Panc1 (cell line): ENCODE data around the gene INCENP. TPM values are rescaled to one million over a fixed set of nuclear protein-coding genes. Genes with fewer than 3 reads are reported as not detected.

Source experiments
- ATAC-seq: fragments of 200-7000 bp; cut with Tn5 transposase; 2 replicates; pipeline ENCODE4 v1.9.1; 2020; ENCODE audit warnings: mild to moderate bottlenecking, moderate library complexity
- BruUV-seq: library from RNA; stranded (reverse); fragments of 400-500 nt; replicated peaks from 2 replicates; lab custom pipeline; 2021; lab: Mats Ljungman, UMichigan
- CTCF ChIA-PET: fragments of 300-600 bp; sonication (Branson Sonifier 250); formaldehyde crosslinking; loops from one replicate; lab custom pipeline; 2022; ENCODE audit warnings: antibody characterized with exemption; lab: Charles Lee
- POLR2A ChIA-PET: fragments of 300-600 bp; sonication (Branson Sonifier 250); formaldehyde crosslinking; loops from one replicate; lab custom pipeline; 2022; ENCODE audit warnings: antibody characterized with exemption; lab: Charles Lee
- DNase-seq: peaks from one replicate; pipeline ENCODE4 v3.0.0-alpha.2; 2010; ENCODE audit warnings: low read depth, low spot score
- H3K27ac ChIP-seq: 2 replicates; pipeline ENCODE4 v1.5.1; 2011; ENCODE audit warnings: mild to moderate bottlenecking, low read length, inconsistent platforms
- H3K27me3 ChIP-seq: fragments of 200-500 bp; sonication (Bioruptor generic); 2 replicates; pipeline ENCODE4 v1.6.0; 2014; ENCODE audit warnings: low read length, inconsistent platforms; ENCODE audit not compliant: control insufficient read depth, insufficient read depth
- H3K36me3 ChIP-seq: fragments of 200-500 bp; sonication (Bioruptor generic); 2 replicates; pipeline ENCODE4 v1.5.1; 2014; ENCODE audit warnings: inconsistent platforms, mild to moderate bottlenecking, low read length, moderate library complexity; ENCODE audit not compliant: control insufficient read depth, insufficient read depth
- H3K4me1 ChIP-seq: 2 replicates; pipeline ENCODE4 v1.5.1; 2011; ENCODE audit warnings: inconsistent platforms, mild to moderate bottlenecking, low read length, moderate library complexity; ENCODE audit not compliant: control insufficient read depth, insufficient read depth
- H3K4me3 ChIP-seq, 2 experiments: 2 replicates each; pipeline ENCODE4 v1.5.1; 2011 to 2012; ENCODE audit warnings: low read depth in 2 of 2, low read length in 2 of 2, mild to moderate bottlenecking in 2 of 2, inconsistent platforms in 1 of 2, moderate library complexity in 1 of 2
- H3K9me3 ChIP-seq: fragments of 200-500 bp; sonication (Bioruptor generic); 2 replicates; pipeline ENCODE4 v1.5.1; 2014; ENCODE audit warnings: low read depth, mild to moderate bottlenecking, inconsistent platforms, low read length, moderate library complexity; ENCODE audit not compliant: control insufficient read depth, insufficient read depth
- CTCF ChIP-seq: fragments of 450-650 bp; IDR thresholded peaks from 2 replicates; pipeline ENCODE4 v1.5.1; 2017; ENCODE audit warnings: mild to moderate bottlenecking
- POLR2AphosphoS5 ChIP-seq: IDR thresholded peaks from 2 replicates; pipeline ENCODE4 v1.6.1; 2012; ENCODE audit warnings: mild to moderate bottlenecking, low read depth, low read length, moderate library complexity
- REST ChIP-seq, 2 experiments: IDR thresholded peaks; 2 replicates each; pipeline ENCODE4 v1.6.1; 2011 to 2012; ENCODE audit warnings: low read depth in 2 of 2, control low read depth in 1 of 2, low read length in 1 of 2, mild to moderate bottlenecking in 1 of 2, moderate library complexity in 1 of 2; ENCODE audit not compliant: insufficient read depth in 1 of 2
- SIN3A ChIP-seq: IDR thresholded peaks from 2 replicates; pipeline ENCODE4 v1.6.1; 2012; ENCODE audit warnings: low read depth, mild to moderate bottlenecking, low read length, moderate library complexity, borderline replicate concordance; ENCODE audit not compliant: insufficient read depth
- TCF7L2 ChIP-seq: IDR thresholded peaks from 2 replicates; pipeline ENCODE4 v1.6.1; 2011; ENCODE audit warnings: mild to moderate bottlenecking, low read depth, low read length, inconsistent platforms
- in situ Hi-C: cut with HindIII; loops from 2 replicates; pipeline ENCODE4 v1.10.0; 2016; ENCODE audit warnings: low sequenced_read_pairs, low pct_unique_long_range_greater_than_20kb
- intact Hi-C: fragments of 100-400 bp; cut with micrococcal nuclease; formaldehyde crosslinking; loops from one replicate; pipeline ENCODE4 v1.10.0; 2022; ENCODE audit not compliant: unreplicated experiment
- total RNA-seq: library from RNA; stranded (reverse); gene quantifications from one replicate; pipeline ENCODE4 v1.2.1, GENCODE V29; 2021; ENCODE audit not compliant: unreplicated experiment

INCENP gene
- total RNA-seq, 1 experiment from 2014 or later, result 81.5 TPM

GRCh38 chr11:62147545-62147944 lies 23.7 kb downstream of the INCENP start:
- in situ Hi-C loops, result no loop called here

GRCh38 chr11:62148271-62148980 lies 24.6 kb downstream of the INCENP start:
- CTCF ChIA-PET, result no interaction called here
- H3K4me3 ChIP-seq, result no peak overlapping the region
- intact Hi-C loops (no loop called here), in situ Hi-C loops (no loop called here)
- no peak overlapping the region for H3K27ac ChIP-seq
- ATAC-seq (no peak), DNase-seq (no peak)
- no TSS peak for BruUV-seq
- H3K36me3 ChIP-seq, result peaks cover 11% of the 10 kb centered on the region
- H3K4me1 ChIP-seq, result no peaks in the 10 kb centered on the region
- TF ChIP-seq REST (IDR thresholded peaks at IDR 0.05; ENCODE audit: insufficient read depth in 1 of 2, low read depth in 2 of 2, low read length in 1 of 2) (no peak), POLR2AphosphoS5 (no peak), TCF7L2 (no peak), SIN3A (no peak), CTCF (no peak)
- H3K27me3 ChIP-seq, result no peaks in the 10 kb centered on the region
- H3K9me3 ChIP-seq, result no peaks in the 10 kb centered on the region
- POLR2A ChIA-PET, result no interaction called here

More at GRCh38 chr11:62147545-62147944, 23.7 kb downstream of the INCENP start:
- no peaks in the 10 kb centered on the region for H3K9me3 ChIP-seq
- H3K36me3 ChIP-seq, result peaks cover 11% of the 10 kb centered on the region
- H3K4me3 ChIP-seq, result no peak overlapping the region
- BruUV-seq, result no TSS peak
- intact Hi-C loops, result no loop called here
- ChIA-PET CTCF (no interaction called here), POLR2A (no interaction called here)
- no peak for ATAC-seq
- TF ChIP-seq REST (IDR thresholded peaks at IDR 0.05; ENCODE audit: insufficient read depth in 1 of 2, low read depth in 2 of 2, low read length in 1 of 2) (no peak), CTCF (no peak), SIN3A (no peak), TCF7L2 (no peak), POLR2AphosphoS5 (no peak)
- no peaks in the 10 kb centered on the region for H3K4me1 ChIP-seq
- H3K27me3 ChIP-seq, result no peaks in the 10 kb centered on the region
- H3K27ac ChIP-seq, result no peak overlapping the region
- DNase-seq, result no peak
